ENCODE results near the gene FUBP3.
"Not testable (repeated sequence)": the region's sequence is repeated elsewhere in the genome, so short reads cannot be mapped to it uniquely, and the experiment has no call there.

The FUBP3 gene

DNA sequence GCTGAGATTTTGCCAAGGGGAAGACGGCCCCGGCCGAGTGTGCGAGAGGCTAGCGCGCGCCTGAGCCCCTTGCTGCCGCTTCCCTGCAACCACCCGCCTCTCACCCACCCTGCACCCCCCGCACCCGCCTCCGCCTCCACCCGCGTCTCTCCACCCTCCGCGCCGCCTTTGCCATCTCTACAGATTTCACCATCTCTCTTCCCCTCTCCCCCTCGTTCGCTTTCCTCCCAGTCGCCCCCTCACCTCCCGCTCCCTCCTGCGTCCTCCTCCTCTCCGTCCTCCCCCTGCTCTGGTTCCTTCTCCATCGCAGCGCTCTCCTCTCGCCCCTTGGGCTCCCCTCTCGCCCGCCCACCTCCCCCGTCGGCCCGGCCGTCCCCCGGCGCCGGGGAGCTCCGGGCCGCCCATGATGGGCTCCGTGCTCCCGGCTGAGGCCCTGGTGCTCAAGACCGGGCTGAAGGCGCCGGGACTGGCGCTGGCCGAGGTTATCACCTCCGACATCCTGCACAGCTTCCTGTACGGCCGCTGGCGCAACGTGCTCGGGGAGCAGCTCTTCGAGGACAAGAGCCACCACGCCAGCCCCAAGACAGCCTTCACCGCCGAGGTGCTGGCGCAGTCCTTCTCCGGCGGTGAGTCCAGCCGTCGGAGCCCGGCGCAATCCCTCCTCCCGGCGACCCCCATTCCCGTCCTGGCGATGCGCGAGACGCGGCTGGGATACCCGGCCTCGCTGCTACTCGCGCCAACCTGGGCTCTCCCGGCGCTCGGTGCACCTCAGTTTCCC is 85.1 kb downstream of the FUBP3 start, which contains the start of gene PRDM12:
Gene PRDM12, plus strand, starts transcription at position 344 of the 778 bp plus-strand sequence. Its CDS starts 60 bp downstream, at position 404.
- no peak for DNase-seq

DNA sequence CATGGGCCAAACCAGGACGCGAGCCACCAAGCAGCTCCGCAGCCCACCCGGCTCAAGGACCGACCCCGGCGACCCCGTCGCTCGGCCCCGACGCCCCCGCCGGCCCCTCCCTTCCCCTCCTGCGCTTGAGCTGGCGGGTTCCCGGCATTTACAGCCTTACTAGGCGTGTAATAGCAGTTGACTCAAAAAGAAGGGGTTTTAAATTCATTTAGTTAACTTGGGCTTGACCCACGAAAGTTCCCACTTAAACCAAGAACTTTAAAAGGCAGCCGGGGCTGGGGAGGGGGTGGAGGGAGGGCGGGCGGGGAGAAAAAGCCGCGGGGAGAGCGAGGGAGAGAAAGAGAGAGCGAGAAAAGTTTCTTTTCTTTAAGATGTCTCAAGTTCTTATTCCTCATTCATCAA is 85.7 kb downstream of the FUBP3 start:
- DNase-seq, result no peak

DNA sequence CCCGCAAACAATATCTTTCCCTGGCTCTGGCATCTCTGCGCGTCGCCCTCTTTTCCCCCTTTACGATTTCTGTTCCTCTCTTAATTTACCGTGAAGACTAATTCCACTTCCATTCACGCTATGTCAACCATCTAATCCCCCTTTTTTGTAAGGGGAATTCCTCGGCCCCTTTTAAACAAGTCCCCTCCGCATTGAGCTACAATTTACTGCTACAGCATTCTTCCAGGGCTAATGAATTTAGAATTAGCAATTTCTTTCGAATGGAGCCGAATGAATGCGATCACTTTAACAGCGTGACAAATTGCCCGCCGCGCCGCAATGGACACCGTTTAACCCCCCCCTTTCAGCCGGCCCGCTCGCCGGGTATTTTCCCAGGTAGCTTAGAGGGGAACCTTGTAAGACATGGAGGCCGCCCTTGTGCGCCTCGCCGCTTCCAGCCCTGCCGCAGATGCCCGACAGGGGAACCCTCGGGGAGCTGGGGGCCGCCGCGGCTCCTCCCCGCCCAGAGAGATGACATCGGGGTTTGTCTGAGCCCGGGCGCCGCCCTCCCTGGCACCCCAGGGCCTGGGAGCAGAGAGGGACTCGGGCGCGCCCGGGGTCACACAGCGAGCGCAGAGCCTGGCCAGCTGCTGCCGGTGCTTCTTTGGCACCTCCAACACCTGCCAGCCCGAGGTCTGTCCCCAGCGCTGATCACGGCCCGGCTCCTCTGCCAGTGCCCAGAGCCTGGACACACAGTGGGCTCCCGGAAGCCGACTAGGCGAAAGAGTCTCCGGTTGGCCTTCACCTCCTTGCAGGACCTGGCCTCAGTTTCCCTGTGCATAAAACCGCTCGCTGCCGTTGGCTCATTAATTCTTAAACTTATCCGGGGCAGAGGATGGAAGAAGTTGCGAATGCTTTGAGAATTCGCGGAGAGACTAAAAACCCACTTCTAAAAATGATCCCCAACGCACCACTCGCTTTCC is 86.3 kb downstream of the FUBP3 start:
- no peak for DNase-seq

DNA sequence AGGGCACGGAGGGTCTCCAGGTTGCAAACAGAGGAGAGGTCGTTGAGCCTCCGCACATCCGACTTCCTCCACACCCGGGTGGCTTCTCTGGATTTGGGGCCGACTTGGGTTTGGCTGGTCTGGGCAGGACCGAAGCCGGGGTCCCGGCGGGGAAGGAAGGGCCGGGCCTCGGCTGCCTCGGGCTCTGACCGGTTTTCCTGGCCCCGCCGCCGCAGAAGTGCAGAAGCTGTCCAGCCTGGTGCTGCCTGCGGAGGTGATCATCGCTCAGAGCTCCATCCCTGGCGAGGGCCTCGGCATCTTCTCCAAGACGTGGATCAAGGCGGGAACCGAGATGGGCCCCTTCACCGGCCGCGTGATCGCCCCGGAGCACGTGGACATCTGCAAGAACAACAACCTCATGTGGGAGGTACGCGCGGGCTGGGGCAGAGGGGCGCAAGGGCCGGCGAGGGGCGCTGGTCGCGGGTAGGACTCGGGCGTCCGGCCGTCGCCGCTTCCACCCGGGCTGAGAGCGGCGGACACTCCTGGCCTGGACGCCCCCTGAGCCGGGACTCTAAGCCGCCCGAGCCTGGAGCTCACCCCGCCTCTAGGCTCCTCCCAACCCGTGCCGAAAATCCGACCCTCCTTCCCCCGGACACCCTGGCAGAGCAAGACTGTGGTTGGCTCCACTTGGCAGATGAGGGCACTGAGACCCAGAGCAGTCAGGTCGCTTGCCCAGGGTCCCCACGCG is 87.2 kb downstream of the FUBP3 start:
- DNase-seq, result no peak

DNA sequence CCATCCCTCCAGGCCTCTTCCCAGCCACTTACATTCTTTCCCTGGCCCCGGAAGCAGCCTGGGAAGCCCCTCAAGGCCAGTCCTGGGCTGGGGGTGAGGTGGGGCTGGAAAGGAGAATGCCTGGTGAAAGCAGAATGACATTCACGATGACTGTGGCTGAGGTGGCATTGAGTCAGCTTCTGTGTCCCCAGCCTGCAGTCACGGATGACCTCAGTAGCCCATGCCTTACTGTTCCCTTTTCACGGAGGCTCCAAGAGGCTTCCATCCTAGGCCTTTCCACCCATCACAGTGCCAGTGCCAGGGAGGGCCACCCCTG is 87.7 kb downstream of the FUBP3 start:
- DNase-seq, result no peak

DNA sequence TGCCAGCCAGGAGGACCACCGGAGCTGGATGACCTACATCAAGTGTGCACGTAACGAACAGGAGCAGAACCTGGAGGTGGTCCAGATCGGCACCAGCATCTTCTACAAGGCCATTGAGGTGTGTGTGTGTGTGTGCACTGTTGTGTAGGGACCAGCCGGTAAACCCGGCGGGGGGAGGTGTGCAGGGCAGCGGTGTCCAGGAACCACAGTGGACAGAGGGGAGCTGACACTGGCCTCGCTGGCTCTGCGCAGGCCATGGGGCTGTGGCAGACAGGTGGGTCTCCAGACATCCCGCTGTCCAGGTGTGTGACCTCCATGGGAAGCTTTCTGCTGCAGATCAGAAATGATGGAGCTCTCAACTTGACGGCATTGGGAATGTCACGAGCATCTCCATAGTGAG is 88.8 kb downstream of the FUBP3 start:
- DNase-seq, result no peak

DNA sequence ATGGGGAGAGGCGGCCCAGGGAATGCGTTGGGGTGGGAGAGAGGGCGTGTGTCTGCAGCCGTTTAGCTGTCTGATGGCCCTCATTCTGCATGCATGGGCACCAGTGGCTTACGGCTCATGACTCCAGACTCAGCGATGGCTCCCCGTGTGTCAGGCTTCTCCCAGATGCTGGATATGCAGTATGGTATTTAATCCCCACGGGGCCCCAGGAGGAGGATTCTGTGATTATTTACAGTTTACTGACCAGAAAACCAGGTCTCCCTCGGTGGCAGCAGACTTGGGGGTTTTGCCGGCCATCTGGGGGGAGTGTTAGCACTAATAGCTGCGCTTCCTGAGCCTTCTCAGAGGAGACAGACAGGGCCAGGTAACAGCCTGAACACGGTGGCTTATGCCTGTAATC is 89.3 kb downstream of the FUBP3 start:
- no peak for DNase-seq

DNA sequence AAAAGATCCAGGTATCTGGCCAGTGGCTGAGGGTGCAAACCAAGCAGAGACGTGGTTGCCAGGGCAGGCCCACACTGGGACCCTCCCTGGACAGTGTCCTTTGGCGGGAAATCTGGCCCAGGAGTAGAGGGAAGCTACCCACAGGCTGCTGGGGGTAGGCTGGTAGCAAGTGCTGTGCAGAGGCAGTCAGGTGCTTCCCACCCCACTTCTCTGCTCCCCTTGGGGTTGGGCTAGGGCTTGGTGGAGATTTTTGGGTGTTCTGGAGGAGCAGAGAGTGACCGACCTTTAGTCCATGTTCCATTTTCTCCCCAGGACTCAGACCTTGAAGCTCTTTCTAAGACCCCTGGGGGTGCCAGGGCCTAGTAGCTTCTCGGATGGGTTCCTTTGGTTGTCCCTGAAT is 90.6 kb downstream of the FUBP3 start:
- DNase-seq, result no peak

DNA sequence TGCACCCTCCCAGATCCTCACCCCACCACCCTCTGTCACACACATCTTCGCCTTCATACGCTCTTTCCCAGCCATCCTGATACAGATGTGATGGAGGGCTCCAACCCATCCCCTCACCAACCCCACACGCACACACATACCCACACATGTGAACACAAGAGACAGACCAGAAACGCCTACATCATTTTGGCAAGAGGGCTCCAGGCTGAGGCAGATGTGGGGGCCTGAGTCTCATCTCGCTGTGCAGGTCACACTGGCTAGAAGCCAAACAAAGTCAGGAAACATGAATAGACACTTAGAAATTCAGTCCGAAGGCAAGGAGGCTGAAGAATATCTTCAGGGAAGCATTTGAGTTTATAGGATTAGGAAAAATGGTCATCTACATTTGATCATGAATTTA is 91.3 kb downstream of the FUBP3 start:
- no peak for DNase-seq

DNA sequence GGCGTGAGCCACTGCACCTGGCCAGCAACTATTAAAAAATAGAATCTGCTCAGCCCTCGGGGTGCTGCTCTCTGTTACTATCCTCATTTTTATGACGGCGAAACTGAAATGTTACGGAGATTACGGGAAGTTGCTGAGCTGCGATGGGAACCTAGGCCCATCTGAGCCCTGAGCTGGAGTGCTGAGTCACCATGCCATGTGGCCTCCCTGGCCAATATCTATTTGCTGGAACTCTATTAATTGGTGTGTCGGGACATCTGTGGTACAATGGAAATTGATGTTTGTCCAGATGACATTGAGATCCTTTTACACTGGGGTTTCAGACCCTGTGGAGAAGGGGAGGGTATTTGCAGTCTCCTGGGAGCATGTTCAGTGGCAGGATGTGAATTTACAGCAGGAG is 93.1 kb downstream of the FUBP3 start:
- DNase-seq, result no peak

DNA sequence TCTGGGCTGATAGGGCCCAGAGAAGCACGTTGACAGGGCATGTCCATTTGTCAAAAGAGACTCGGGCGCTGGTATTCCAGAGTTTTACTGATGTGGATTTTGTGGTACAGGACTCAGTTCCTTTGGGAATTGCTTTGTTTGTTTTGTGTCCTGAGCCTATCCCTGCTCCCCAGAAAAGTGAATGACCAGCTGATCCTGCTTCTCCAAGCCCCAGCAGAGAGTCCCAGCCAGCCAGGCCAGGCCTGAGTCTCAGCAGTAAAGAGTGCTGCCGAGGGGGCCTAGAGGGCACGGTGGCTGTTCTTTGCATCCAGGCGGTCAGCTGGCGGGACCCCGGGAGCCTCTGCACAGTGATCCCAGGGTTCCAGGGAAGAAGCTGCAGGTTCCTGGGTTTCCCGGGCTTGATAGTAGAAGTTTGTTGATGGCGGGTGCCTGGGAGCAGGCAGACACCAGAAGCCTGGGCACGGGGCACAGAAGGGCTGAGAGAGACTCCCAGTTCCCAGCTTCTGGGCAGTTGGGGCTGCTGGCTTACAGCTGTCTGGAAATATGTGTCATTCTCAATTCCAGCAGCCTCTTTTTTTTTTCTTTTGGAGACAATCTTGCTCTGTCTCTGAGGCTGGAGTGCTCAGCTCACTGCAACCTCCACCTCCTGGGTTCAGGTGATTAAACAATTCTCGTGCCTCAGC is 93.7 kb downstream of the FUBP3 start:
- no peak for DNase-seq

DNA sequence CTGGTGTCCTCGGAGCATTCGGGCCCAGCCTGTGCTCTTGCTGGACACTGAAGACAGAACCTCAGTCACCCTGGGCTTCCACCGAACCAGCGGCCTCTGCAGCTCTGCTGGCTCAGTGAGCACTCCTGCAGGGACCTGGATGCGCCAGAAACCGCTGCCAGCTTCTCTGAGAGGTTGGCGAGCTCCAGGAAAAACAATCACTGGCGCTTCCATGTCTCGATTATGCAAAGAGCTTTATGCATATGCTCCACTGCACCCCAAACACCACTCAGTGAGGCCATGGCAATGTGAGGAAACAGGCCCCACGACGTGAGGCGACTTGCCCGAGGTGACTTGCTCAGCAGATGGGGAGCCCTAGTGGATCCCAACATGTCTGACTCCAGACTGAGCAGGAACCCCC is 96.0 kb downstream of the FUBP3 start:
- no peak for DNase-seq

DNA sequence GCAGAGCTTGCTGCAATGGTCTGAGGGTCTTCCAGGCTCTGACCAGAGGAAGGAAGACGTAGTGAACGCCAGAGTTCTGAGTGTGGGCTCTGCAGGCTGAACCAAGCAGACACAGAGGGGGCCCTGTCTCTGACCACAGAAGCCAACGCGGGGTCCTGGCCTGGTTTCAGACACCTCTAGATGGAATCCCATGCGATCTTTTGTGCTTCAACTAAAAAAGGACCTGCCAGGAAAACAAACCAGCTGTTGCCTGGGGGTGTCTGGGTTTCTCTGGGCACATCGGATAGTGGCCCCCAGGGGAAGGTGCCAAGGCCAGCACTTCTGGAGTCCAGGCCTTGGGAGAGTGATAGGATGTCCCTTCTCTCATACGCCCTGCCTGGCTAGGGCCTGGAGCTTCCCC is 97.9 kb downstream of the FUBP3 start:
- DNase-seq, result no peak

DNA sequence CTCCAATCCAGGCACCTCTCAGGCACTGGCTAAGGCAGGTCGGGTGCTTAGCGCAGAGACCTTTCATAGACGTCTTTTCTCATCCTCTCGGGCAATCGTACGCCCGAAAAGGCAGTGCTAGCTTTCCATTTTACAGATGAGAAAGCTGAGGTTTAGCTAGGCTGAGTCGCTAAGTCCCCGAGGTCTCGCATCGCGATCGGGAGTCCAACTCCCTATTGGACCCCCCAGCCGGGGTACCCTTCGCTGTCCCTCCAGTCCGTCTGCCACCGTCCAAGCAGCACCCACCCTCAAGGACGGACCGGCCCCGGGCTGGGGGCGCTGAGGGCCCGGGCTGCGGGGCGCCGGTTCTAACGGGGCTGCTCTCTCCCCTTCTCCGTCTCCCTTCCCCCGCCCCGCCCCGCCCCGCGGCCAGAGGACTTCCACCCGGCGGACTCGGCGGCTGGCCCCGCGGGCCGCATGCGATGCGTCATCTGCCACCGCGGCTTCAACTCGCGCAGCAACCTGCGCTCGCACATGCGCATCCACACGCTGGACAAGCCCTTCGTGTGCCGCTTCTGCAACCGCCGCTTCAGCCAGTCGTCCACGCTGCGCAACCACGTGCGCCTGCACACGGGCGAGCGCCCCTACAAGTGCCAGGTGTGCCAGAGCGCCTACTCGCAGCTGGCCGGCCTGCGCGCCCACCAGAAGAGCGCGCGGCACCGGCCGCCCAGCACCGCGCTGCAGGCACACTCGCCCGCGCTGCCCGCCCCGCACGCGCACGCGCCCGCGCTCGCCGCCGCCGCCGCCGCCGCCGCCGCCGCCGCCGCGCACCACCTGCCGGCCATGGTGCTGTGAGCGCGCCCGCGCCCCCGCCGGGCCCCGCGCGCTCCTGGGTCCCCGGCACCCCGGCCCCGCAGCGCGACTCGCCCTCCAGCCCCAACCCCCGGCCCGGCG is 101.7 kb downstream of the FUBP3 start:
- DNase-seq, result peak; percentile 58

DNA sequence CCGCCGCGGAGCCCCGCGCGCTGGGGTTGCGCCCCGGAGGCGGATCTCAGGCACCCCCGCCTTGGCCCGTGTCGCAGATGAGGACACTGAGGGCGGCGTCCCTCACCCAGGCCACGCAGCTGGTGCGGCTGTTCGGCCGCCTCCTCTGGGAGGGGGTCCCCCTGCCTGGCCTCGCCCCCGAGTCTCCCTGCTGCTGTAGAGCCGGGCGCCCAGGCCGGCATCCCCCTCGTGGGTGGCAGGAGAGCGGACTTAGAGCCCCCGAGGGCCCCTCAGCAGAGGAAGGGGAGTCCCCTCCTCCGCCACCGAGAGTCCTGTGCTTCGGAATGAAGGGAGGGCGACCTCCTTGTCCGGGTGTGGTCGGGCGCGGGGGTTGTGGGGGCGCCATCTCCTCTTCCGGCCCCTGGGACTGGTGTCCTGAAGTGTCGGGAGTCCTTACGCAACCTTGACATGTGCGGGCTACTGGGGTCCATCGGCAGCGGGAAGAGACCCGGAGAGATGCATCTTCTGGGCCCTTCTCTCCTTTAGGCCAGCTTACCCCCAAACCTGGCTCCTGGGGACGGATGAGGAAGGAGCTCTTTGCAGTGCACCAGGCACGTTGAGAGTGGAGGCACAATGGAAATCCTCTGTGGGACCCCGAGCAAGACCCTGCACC is 102.5 kb downstream of the FUBP3 start:
- no peak for DNase-seq

DNA sequence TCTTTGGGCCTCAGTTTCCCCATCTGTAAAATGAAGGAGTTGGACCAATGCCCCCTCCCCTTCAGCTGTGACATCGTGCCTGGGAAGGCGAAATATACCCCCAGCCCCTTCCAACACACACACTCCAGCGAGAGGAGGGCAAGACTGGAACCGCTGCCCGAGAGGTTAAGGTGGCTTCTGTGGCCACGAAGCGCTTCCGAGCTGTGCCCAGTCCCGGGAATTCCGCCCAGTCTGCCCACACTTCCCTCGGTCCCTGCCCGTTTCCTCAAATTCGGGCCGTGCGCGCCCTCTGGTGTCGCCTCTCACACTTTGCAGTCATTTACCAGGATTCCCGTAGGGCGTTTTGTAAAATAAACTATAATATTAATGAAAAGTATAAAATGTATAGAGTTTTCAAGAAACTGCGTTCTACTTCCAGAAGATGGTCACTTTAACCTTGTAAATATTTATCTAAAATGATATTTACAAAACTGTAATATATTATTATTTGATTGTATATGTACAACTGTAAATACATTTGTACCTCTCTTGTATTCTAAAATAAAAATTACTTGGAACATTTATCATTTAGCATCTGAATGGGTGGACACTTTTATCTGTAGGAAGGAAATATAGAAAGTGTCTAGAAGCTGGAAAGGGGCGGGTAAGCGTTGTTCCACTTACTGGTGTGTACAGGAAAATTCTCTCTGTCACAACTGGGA is 103.2 kb downstream of the FUBP3 start:
- DNase-seq, result peak; percentile 86

DNA sequence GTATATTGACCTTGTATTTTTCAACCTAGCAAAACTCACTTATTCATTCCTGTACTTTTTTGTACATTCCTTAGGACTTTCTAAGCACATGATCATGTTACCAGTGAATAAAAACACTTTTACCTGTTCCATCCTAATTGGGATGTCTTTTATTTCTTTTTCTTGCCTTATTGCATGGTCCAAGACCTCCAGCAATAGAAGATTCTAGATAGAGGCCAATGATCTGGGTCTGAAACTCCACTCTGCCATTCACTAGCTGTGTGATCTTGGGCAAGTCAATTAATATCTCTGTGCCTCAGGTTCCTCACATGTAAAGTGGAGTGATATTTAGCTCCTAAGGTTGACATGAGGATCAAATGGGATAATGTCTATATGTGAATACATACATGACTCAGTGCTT is 105.7 kb downstream of the FUBP3 start:
- no peak for DNase-seq

DNA sequence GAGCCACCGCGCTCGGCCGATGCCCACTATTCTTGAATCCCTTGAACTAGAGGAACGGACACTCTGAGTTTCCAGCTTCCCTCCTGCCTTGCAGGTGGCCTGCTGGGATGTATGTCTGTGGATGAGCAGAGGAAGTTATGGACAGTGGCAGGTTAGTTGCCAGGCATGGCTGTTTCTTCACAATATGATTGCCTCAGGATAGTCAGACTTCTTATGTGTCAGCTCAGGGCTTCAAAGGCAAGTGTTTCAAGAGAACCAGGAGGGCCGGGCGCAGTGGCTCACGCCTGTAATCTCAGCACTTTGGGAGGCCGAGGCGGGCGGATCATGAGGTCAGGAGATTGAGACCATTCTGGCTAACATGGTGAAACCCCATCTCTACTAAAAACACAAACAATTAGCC is 106.6 kb downstream of the FUBP3 start:
- not testable (repeated sequence) for DNase-seq

DNA sequence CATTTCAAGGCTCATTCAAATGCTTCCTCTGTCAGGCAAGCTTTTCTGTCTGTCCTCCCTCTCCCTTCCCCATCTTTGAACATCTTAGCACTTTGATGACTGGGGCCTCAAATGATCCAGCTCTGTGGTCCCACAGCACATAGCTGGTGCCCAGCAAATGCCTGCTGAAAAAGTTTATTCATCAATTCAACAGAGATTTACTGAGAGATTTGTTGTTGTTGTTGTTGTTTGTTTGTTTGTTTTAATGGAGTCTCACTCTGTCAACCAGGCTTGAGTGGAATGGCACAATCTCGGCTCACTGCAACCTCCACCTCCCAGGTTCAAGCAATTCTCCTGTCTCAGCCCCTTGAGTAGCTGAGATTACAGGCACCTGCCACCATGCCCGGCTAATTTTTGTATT is 108.2 kb downstream of the FUBP3 start:
- no peak for DNase-seq

Data from kidney glomerular epithelial cell (primary cell).